Frontal cortex (tissue), 4 donors: ENCODE results near the gene PTBP2. TPM values are rescaled to one million over a fixed set of nuclear protein-coding genes. Genes with fewer than 3 reads are reported as not detected.
"Not testable (repeated sequence)": the region's sequence is repeated elsewhere in the genome, so short reads cannot be mapped to it uniquely, and the experiment has no call there.

Source experiments
- DNase-seq, 2 donors: peaks; one replicate each; pipeline ENCODE4 v3.0.0; 2012; ENCODE audit warnings: low spot score in 2 of 2
- FAIRE-seq: peaks from 2 replicates; lab custom pipeline; 2012; peaks lifted over from hg19 to GRCh38; lab: Jason Lieb, UNC
- total RNA-seq: library from RNA; depleted of rRNA; stranded (reverse); fragments of >200 nt; gene quantifications from one replicate; pipeline ENCODE4 v1.2.3, GENCODE V29; 2014
- donor health status: control.
- donor health status: control.
- donor health status: control.

PTBP2 gene
- total RNA-seq, 1 donor from 2014 or later = 365 TPM

- FAIRE-seq = no peak
- DNase-seq = no peak
Measured at GRCh38 chr1:96727860-96728259, 6.3 kb downstream of the PTBP2 start.

- no peak for DNase-seq
- no peak for FAIRE-seq
Measured at GRCh38 chr1:96730574-96731298, 9.2 kb downstream of the PTBP2 start.

- no peak for FAIRE-seq
- no peak for DNase-seq
Measured at GRCh38 chr1:96741335-96741734, 19.8 kb downstream of the PTBP2 start.

- DNase-seq = no peak
- peak; percentile 33 for FAIRE-seq
Measured at GRCh38 chr1:96746440-96747420, 25.1 kb downstream of the PTBP2 start.

- DNase-seq (no peak), FAIRE-seq (no peak)
Measured at GRCh38 chr1:96747565-96747964, 26.0 kb downstream of the PTBP2 start.

- no peak for DNase-seq
- FAIRE-seq = no peak
Measured at GRCh38 chr1:96748078-96748477, 26.5 kb downstream of the PTBP2 start.

GRCh38 chr1:96749618-96750017 is 28.0 kb downstream of the PTBP2 start:
- no peak for FAIRE-seq
- DNase-seq = no peak

- DNase-seq (no peak), FAIRE-seq (no peak)
Measured at GRCh38 chr1:96752394-96752793, 30.8 kb downstream of the PTBP2 start.

- FAIRE-seq (no peak), DNase-seq (no peak)
Measured at GRCh38 chr1:96756789-96757188, 35.2 kb downstream of the PTBP2 start.

GRCh38 chr1:96762586-96762985 is 41.0 kb downstream of the PTBP2 start:
- not testable (repeated sequence) for DNase-seq, FAIRE-seq

GRCh38 chr1:96763514-96763913 is 41.9 kb downstream of the PTBP2 start:
- no peak for DNase-seq
- no peak for FAIRE-seq

- no peak for FAIRE-seq
- no peak for DNase-seq
Measured at GRCh38 chr1:96764469-96764868, 42.9 kb downstream of the PTBP2 start.

GRCh38 chr1:96771847-96772246 is 50.3 kb downstream of the PTBP2 start:
- FAIRE-seq (no peak), DNase-seq (no peak)

- no peak for FAIRE-seq
- no peak for DNase-seq
Measured at GRCh38 chr1:96772349-96772748, 50.8 kb downstream of the PTBP2 start.

- DNase-seq = no peak
- FAIRE-seq = no peak
Measured at GRCh38 chr1:96772972-96773371, 51.4 kb downstream of the PTBP2 start.

GRCh38 chr1:96782206-96782605 is 60.6 kb downstream of the PTBP2 start:
- DNase-seq (no peak), FAIRE-seq (no peak)

GRCh38 chr1:96782856-96783255 is 61.3 kb downstream of the PTBP2 start:
- no peak for DNase-seq
- FAIRE-seq = no peak

- DNase-seq (no peak), FAIRE-seq (no peak)
Measured at GRCh38 chr1:96790599-96790998, 69.0 kb downstream of the PTBP2 start.

GRCh38 chr1:96792220-96792619 is 70.6 kb downstream of the PTBP2 start:
- DNase-seq (no peak), FAIRE-seq (no peak)

- not testable (repeated sequence) for DNase-seq, FAIRE-seq
Measured at GRCh38 chr1:96801696-96802095, 80.1 kb downstream of the PTBP2 start.

- FAIRE-seq (no peak), DNase-seq (no peak)
Measured at GRCh38 chr1:96804648-96805047, 83.1 kb downstream of the PTBP2 start.
